GM23248 (cell line): ENCODE measurements around the gene FBLN2. TPM values are rescaled to one million over a fixed set of nuclear protein-coding genes. Genes with fewer than 3 reads are reported as not detected.

Source experiments
- DNase-seq: peaks from one replicate; pipeline ENCODE4 v3.0.0-alpha.2; 2015
- H2AFZ ChIP-seq: fragments of 200-600 bp; sonication (generic); 2 replicates; pipeline ENCODE4 v1.6.1; 2016; ENCODE audit warnings: antibody characterized with exemption
- H3F3A ChIP-seq: fragments of 200-600 bp; sonication (generic); 2 replicates; pipeline ENCODE4 v1.6.1; 2016; ENCODE audit warnings: mild to moderate bottlenecking, antibody characterized with exemption, mixed run types; ENCODE audit not compliant: insufficient read depth
- H3K27ac ChIP-seq: fragments of 200-600 bp; sonication (generic); 2 replicates; pipeline ENCODE4 v1.5.1; 2016; ENCODE audit warnings: mild to moderate bottlenecking
- H3K27me3 ChIP-seq: fragments of 200-600 bp; sonication (generic); replicated peaks from 2 replicates; pipeline ENCODE4 v1.6.1; 2016; ENCODE audit warnings: mild to moderate bottlenecking; ENCODE audit not compliant: insufficient read depth
- H3K36me3 ChIP-seq: fragments of 200-600 bp; sonication (generic); 2 replicates; pipeline ENCODE4 v1.6.1; 2016; ENCODE audit warnings: low read depth, mild to moderate bottlenecking
- H3K4me1 ChIP-seq: fragments of 200-600 bp; sonication (generic); 2 replicates; pipeline ENCODE4 v1.6.1; 2016; ENCODE audit warnings: mild to moderate bottlenecking; ENCODE audit not compliant: insufficient read depth
- H3K4me2 ChIP-seq: fragments of 200-600 bp; sonication (generic); one replicate; pipeline ENCODE4 v1.6.1; 2016; ENCODE audit warnings: mild to moderate bottlenecking; ENCODE audit not compliant: unreplicated experiment
- H3K4me3 ChIP-seq: fragments of 200-600 bp; sonication (generic); 2 replicates; pipeline ENCODE4 v1.5.1; 2016; ENCODE audit warnings: mild to moderate bottlenecking
- H3K79me2 ChIP-seq: fragments of 200-600 bp; sonication (generic); 2 replicates; pipeline ENCODE4 v1.6.1; 2016; ENCODE audit warnings: mild to moderate bottlenecking; ENCODE audit not compliant: insufficient read depth
- H3K9ac ChIP-seq: fragments of 200-600 bp; sonication (generic); 2 replicates; pipeline ENCODE4 v1.6.1; 2016; ENCODE audit warnings: mild to moderate bottlenecking
- H3K9me2 ChIP-seq: fragments of 200-600 bp; sonication (generic); 2 replicates; pipeline ENCODE4 v1.6.1; 2016; ENCODE audit warnings: mixed run types, mild to moderate bottlenecking, moderate library complexity; ENCODE audit not compliant: insufficient read depth
- H3K9me3 ChIP-seq: fragments of 200-600 bp; sonication (generic); one replicate; pipeline ENCODE4 v1.6.1; 2017; ENCODE audit warnings: low read depth
- H4K20me1 ChIP-seq: fragments of 200-600 bp; sonication (generic); 2 replicates; pipeline ENCODE4 v1.6.0; 2016; ENCODE audit not compliant: insufficient read depth
- EZH2 ChIP-seq: fragments of 200-600 bp; sonication (generic); IDR thresholded peaks from 2 replicates; pipeline ENCODE4 v1.6.1; 2018; ENCODE audit warnings: antibody characterized with exemption, mild to moderate bottlenecking; ENCODE audit not compliant: insufficient read depth, poor library complexity, severe bottlenecking
- EZH2phosphoT487 ChIP-seq: fragments of 200-600 bp; sonication (generic); IDR thresholded peaks from 2 replicates; pipeline ENCODE4 v1.6.1; 2018; ENCODE audit warnings: antibody characterized with exemption, moderate library complexity, mild to moderate bottlenecking, low read depth; ENCODE audit not compliant: insufficient read depth
- WGBS, 2 experiments: methylation state at CpG; one replicate each; pipeline ENCODE4 v1.1.6; 2015 to 2017; ENCODE audit warnings: low lambda C conversion rate in 2 of 2, low coverage in 1 of 2; ENCODE audit errors: missing lambda C conversion rate in 2 of 2; 5-methylcytosine and 5-hydroxymethylcytosine counted together
- in situ Hi-C: fragments of 300-500 bp; cut with MboI; formaldehyde crosslinking; loops from 2 replicates; pipeline ENCODE4 v1.15.0; 2020
- polyA plus RNA-seq: library from polyadenylated mRNA; unstranded; fragments of >200 nt; fragmentation: Nextera tagmentation; extraction: Ambion mirVana; gene quantifications from 2 replicates; pipeline ENCODE4 v1.2.1, GENCODE V29; 2016
- total RNA-seq: library from RNA; depleted of rRNA; stranded (reverse); fragments of >200 nt; shearing (Covaris generic); gene quantifications from 2 replicates; pipeline ENCODE4 v1.2.3, GENCODE V29; 2014

The FBLN2 gene
- total and polyA plus RNA-seq, 2 experiments from 2014 or later = 447 to 636 TPM

DNA sequence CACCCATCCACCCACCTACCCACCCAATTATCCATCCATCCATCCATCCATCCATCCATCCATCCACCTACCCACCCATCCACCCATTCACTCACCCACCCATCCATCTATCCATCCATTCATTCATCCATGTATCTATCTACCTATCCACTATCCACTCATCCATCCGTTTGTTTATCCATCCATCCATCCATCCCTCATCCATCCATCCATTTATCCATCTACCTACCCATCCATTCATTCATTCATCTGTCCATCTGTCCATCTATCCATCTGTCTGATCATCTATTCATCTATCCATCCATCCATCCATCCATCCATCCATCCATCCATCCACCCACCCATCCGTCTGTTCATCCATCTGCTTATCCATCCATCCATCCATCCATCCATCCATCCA is 65.7 kb downstream of the FBLN2 start:
- no peaks in the 10 kb centered on the region for H3K4me1 ChIP-seq
- no peaks in the 10 kb centered on the region for H4K20me1 ChIP-seq
- no peak overlapping the region for H3K4me2 ChIP-seq
- in situ Hi-C loops = no loop called here
- H3K79me2 ChIP-seq = no peaks in the 10 kb centered on the region
- 89 to 90% methylated on average over 2 of the region's 2 CpGs for WGBS, 2 experiments
- H3F3A ChIP-seq = no peaks in the 10 kb centered on the region
- H3K9me3 ChIP-seq = no peaks in the 10 kb centered on the region
- H3K27ac ChIP-seq = no peak overlapping the region
- no peak overlapping the region for H3K4me3 ChIP-seq
- no peak for DNase-seq
- H3K9me2 ChIP-seq = no peaks in the 10 kb centered on the region
- H3K9ac ChIP-seq = no peak overlapping the region
- no peak overlapping the region for H2AFZ ChIP-seq
- peaks cover 6% of the 10 kb centered on the region; the same call in 1 of the 2 replicates for H3K36me3 ChIP-seq
- no peaks in the 10 kb centered on the region for H3K27me3 ChIP-seq
- TF ChIP-seq EZH2phosphoT487 (no peak), EZH2 (no peak)

DNA sequence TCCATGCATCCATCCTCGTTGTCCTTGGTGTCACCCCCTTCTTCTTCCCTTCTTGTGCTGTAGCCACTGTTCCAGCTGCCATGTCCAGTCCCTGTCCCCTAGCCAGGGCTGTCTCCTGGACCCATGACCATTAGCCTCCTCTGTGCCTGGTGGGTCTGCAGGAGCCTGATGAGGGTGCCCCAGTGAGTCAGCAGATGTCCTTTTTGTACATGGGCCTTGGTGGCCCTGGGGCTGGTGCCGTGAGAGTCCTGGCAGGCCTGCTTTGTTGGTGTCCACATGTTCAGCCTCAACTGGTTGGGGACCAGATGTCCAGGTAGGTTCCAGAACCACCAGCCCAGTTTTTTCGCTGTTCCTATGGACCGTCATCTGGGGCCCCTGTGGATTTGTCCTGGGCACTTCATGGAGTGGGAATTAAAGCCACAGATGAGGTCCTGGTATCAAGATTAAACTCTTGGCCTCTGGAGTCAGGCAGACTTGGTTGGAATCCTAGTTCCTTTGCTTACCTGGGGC is 66.1 kb downstream of the FBLN2 start:
- H3F3A ChIP-seq = no peaks in the 10 kb centered on the region
- H3K4me3 ChIP-seq = no peak overlapping the region
- TF ChIP-seq EZH2 (no peak), EZH2phosphoT487 (no peak)
- H3K9me3 ChIP-seq = no peaks in the 10 kb centered on the region
- no peaks in the 10 kb centered on the region for H3K9me2 ChIP-seq
- H3K4me2 ChIP-seq = no peak overlapping the region
- peaks cover 6% of the 10 kb centered on the region; the same call in 1 of the 2 replicates for H3K36me3 ChIP-seq
- DNase-seq = no peak
- H4K20me1 ChIP-seq = no peaks in the 10 kb centered on the region
- no peaks in the 10 kb centered on the region for H3K4me1 ChIP-seq
- H3K27ac ChIP-seq = no peak overlapping the region
- H3K79me2 ChIP-seq = no peaks in the 10 kb centered on the region
- 88 to 92% methylated on average over 4 of the region's 4 CpGs for WGBS, 2 experiments
- no peak overlapping the region for H3K9ac ChIP-seq
- H3K27me3 ChIP-seq = no peaks in the 10 kb centered on the region
- no peak overlapping the region for H2AFZ ChIP-seq
- in situ Hi-C loops = no loop called here

DNA sequence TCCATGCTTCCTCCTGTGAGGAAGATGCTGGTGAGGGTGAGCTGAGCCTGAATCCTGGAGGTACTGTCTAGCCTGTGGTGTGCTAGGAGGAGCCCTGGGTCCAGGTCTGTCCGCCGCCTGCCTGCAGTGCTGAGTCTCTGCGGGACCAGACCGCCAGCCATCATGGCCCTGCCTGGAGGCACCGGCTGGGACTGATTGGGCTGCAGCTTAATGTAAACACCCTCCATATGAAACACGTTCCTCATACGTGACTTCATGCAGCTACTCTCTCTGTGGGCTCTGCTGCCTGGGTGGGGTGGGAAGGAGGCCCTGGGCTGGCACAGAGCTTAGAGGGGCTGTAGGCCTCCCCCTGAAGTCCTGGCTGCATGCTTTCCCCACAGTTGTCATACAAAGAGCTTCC is 67.4 kb downstream of the FBLN2 start:
- in situ Hi-C loops = no loop called here
- TF ChIP-seq EZH2 (no peak), EZH2phosphoT487 (no peak)
- Histone ChIP-seq H3K9me2 (no peaks in the 10 kb centered on the region), H3K27ac (no peak overlapping the region), H3K4me2 (no peak overlapping the region), H3K9me3 (no peaks in the 10 kb centered on the region), H3K4me1 (no peaks in the 10 kb centered on the region), H3K36me3 (peaks cover 6% of the 10 kb centered on the region; the same call in 1 of the 2 replicates), H2AFZ (no peak overlapping the region), H3F3A (no peaks in the 10 kb centered on the region), H3K27me3 (no peaks in the 10 kb centered on the region), H4K20me1 (no peaks in the 10 kb centered on the region), H3K79me2 (no peaks in the 10 kb centered on the region), H3K4me3 (no peak overlapping the region), H3K9ac (no peak overlapping the region)
- WGBS, 2 experiments = 76 to 81% methylated on average over 7 of the region's 7 CpGs
- DNase-seq = no peak

DNA sequence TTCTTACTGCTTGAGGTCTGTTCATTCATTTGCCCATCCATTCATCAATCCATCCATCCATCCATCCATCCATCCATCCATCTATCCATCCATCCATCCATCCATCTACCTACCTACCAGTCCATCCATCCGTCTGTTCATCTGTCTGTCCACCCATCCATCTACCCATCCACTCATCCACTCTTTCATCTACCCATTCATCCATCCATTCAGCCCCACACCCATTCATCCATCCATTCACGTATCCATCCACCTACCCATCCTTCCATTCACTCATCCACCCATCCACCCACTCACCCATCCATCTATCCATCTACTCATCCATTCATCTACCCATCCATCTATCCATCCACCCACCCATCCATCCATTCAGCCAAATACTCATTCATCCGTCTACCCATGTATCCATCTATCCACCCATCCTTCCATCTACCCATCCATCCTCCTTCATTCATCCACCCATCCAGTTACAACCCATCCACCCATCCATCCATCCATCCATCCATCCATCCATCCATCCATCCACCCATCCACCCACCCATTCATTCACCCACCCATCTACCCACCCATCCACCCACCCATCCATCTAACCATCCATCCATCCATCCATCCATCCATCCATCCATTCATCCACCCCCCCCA is 68.3 kb downstream of the FBLN2 start:
- no peak overlapping the region for H3K4me2 ChIP-seq
- H3K4me3 ChIP-seq = no peak overlapping the region
- in situ Hi-C loops = no loop called here
- WGBS, 2 experiments = 89 to 100% methylated on average over 3 of the region's 3 CpGs
- no peak overlapping the region for H3K27ac ChIP-seq
- H3K9me2 ChIP-seq = no peaks in the 10 kb centered on the region
- H3K36me3 ChIP-seq = peaks cover 6% of the 10 kb centered on the region; the same call in 1 of the 2 replicates
- H3K4me1 ChIP-seq = no peaks in the 10 kb centered on the region
- H4K20me1 ChIP-seq = no peaks in the 10 kb centered on the region
- H3K79me2 ChIP-seq = no peaks in the 10 kb centered on the region
- H3K9ac ChIP-seq = no peak overlapping the region
- no peaks in the 10 kb centered on the region for H3K9me3 ChIP-seq
- no peaks in the 10 kb centered on the region for H3K27me3 ChIP-seq
- DNase-seq = no peak
- no peak overlapping the region for H2AFZ ChIP-seq
- H3F3A ChIP-seq = no peaks in the 10 kb centered on the region
- TF ChIP-seq EZH2 (no peak), EZH2phosphoT487 (no peak)
